ENCODE data around the gene CDH4.
"Not testable (repeated sequence)": the region's sequence is repeated elsewhere in the genome, so short reads cannot be mapped to it uniquely, and the experiment has no call there.

CDH4 gene

GRCh38 chr20:61957961-61958715 is 706.1 kb downstream of the CDH4 start:
- no peak for DNase-seq

GRCh38 chr20:61958773-61959700 is 707.0 kb downstream of the CDH4 start:
- no peak for DNase-seq

- DNase-seq: no peak
Observed at GRCh38 chr20:61960836-61961235, 708.8 kb downstream of the CDH4 start.

GRCh38 chr20:61963149-61963548 is 711.1 kb downstream of the CDH4 start:
- DNase-seq: no peak

GRCh38 chr20:61963885-61964674 is 712.0 kb downstream of the CDH4 start:
- no peak for DNase-seq

GRCh38 chr20:61964675-61965605 is 712.9 kb downstream of the CDH4 start:
- no peak for DNase-seq

- no peak for DNase-seq
Observed at GRCh38 chr20:61965606-61966491, 713.8 kb downstream of the CDH4 start.

GRCh38 chr20:61966492-61967244 is 714.6 kb downstream of the CDH4 start:
- no peak for DNase-seq

- no peak for DNase-seq
Observed at GRCh38 chr20:61967300-61967699, 715.2 kb downstream of the CDH4 start.

- DNase-seq: no peak
Observed at GRCh38 chr20:61968036-61968810, 716.2 kb downstream of the CDH4 start.

GRCh38 chr20:61968932-61969331 is 716.9 kb downstream of the CDH4 start:
- no peak for DNase-seq

- DNase-seq: no peak
Observed at GRCh38 chr20:61969806-61970205, 717.7 kb downstream of the CDH4 start.

GRCh38 chr20:61970357-61970756 is 718.3 kb downstream of the CDH4 start:
- no peak for DNase-seq

- not testable (repeated sequence) for DNase-seq
Observed at GRCh38 chr20:61971595-61971994, 719.5 kb downstream of the CDH4 start.

GRCh38 chr20:61972636-61973508 is 720.8 kb downstream of the CDH4 start:
- no peak for DNase-seq

GRCh38 chr20:61973515-61974356 is 721.7 kb downstream of the CDH4 start:
- no peak for DNase-seq

GRCh38 chr20:61974357-61974665 is 722.2 kb downstream of the CDH4 start:
- DNase-seq: no peak

Measured in fibroblast of skin of scalp (primary cell).